ENCODE results near the gene ADAM10. TPM values are rescaled to one million over a fixed set of nuclear protein-coding genes. Genes with fewer than 3 reads are reported as not detected.

The ADAM10 gene
- total RNA-seq, 2 donors from 2014 or later, result 85.3 to 93.0 TPM

GRCh38 chr15:58742022-58742813, 7.3 kb downstream of the ADAM10 start:
- no peaks in the 10 kb centered on the region for H3K9me3 Mint-ChIP-seq
- H3K36me3 Mint-ChIP-seq (ENCODE audit: low read depth), result no peaks in the 10 kb centered on the region
- H3K4me1 Mint-ChIP-seq, result peaks cover 29% of the 10 kb centered on the region
- peak; percentile 71 for ATAC-seq (replicated peaks)
- H3K27ac Mint-ChIP-seq, result no peak overlapping the region
- H3K27me3 Mint-ChIP-seq, result no peaks in the 10 kb centered on the region
- no peak overlapping the region for H3K4me3 Mint-ChIP-seq

DNA sequence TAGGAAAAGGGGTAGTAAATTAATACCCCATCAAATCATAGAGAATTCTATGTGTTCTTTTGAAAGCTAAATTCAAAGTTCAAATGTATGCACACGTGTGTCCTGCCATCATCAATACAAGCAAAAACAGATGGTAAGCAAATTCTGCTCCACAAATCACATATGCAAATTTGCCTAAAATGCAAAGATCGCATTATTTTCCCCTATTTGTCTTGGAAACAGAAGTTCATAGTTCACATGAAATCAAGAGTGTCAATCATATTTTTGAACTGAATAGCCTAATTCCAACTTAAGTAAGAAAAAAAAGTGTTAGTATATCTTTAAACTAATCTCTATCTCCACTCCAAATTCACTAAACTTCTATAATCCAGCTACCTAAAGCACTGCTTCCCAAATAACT, 8.5 kb downstream of the ADAM10 start:
- Mint-ChIP-seq H3K27ac (no peak overlapping the region), H3K4me1 (peaks cover 26% of the 10 kb centered on the region), H3K9me3 (no peaks in the 10 kb centered on the region), H3K4me3 (no peak overlapping the region), H3K27me3 (no peaks in the 10 kb centered on the region), H3K36me3 (ENCODE audit: low read depth) (no peaks in the 10 kb centered on the region)
- no peak for ATAC-seq (replicated peaks)

DNA sequence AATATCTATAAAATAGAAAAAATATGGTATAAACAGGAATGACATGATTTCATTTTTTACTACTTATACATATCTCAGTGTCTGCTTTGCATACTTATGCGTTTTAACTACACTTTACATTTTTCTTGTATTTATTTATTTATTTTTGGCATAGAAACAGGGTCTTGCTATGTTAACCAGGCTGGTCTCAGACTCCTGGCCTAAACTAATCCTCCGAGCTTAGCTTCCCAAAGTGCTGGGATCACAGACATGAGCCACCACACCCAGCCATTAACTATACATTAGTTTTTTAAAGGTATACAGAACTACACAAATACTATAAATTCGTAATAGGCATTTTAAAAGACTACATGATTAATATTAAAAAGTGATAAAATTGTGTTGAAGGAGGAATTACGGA, 9.1 kb downstream of the ADAM10 start:
- ATAC-seq (replicated peaks), result no peak
- no peak overlapping the region for H3K4me3 Mint-ChIP-seq
- H3K27me3 Mint-ChIP-seq, result no peaks in the 10 kb centered on the region
- no peaks in the 10 kb centered on the region for H3K9me3 Mint-ChIP-seq
- H3K36me3 Mint-ChIP-seq (ENCODE audit: low read depth), result no peaks in the 10 kb centered on the region
- peaks cover 27% of the 10 kb centered on the region for H3K4me1 Mint-ChIP-seq
- H3K27ac Mint-ChIP-seq, result no peak overlapping the region

GRCh38 chr15:58738046-58738707, 11.3 kb downstream of the ADAM10 start:
- H3K27me3 Mint-ChIP-seq, result no peaks in the 10 kb centered on the region
- H3K27ac Mint-ChIP-seq, result peak overlapping the region; percentile 72
- peak; percentile 83 for ATAC-seq (replicated peaks)
- no peaks in the 10 kb centered on the region for H3K9me3 Mint-ChIP-seq
- H3K4me3 Mint-ChIP-seq, result peak overlapping the region; percentile 58
- no peaks in the 10 kb centered on the region for H3K36me3 Mint-ChIP-seq (ENCODE audit: low read depth)
- peaks cover 33% of the 10 kb centered on the region for H3K4me1 Mint-ChIP-seq

DNA sequence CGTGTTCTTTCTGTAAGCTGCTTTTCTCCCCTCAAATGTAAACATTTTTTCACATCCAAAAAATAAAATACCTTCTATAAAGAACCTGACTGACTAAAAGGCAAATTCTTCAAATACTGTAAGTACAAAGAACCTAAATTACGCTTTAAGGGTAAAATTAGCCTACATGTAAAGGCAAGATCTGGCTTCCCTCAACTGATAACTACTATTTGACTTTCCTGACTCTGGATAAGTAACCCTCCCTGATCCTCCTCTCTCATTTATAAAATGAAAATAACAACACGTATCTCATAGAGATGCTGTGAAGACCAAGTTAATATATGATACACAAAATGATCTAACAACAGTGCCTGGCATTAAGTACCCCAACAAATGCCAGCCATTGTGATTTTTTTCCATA, 12.2 kb downstream of the ADAM10 start:
- ATAC-seq (replicated peaks), result no peak
- H3K4me1 Mint-ChIP-seq, result peaks cover 40% of the 10 kb centered on the region
- H3K9me3 Mint-ChIP-seq, result no peaks in the 10 kb centered on the region
- peaks cover 7% of the 10 kb centered on the region for H3K36me3 Mint-ChIP-seq (ENCODE audit: low read depth)
- H3K27me3 Mint-ChIP-seq, result no peaks in the 10 kb centered on the region
- H3K4me3 Mint-ChIP-seq, result no peak overlapping the region
- no peak overlapping the region for H3K27ac Mint-ChIP-seq

- no peak for ATAC-seq (replicated peaks)
- no peaks in the 10 kb centered on the region for H3K27me3 Mint-ChIP-seq
- no peaks in the 10 kb centered on the region for H3K9me3 Mint-ChIP-seq
Measured at GRCh38 chr15:58736018-58736643, 13.4 kb downstream of the ADAM10 start.

GRCh38 chr15:58734859-58735258, 14.6 kb downstream of the ADAM10 start:
- Mint-ChIP-seq H3K27ac (no peak overlapping the region), H3K36me3 (ENCODE audit: low read depth) (peaks cover 19% of the 10 kb centered on the region), H3K4me3 (no peak overlapping the region), H3K4me1 (peaks cover 45% of the 10 kb centered on the region), H3K9me3 (no peaks in the 10 kb centered on the region), H3K27me3 (no peaks in the 10 kb centered on the region)
- no peak for ATAC-seq (replicated peaks)

More at GRCh38 chr15:58736018-58736643, 13.4 kb downstream of the ADAM10 start:
- Mint-ChIP-seq H3K27ac (no peak overlapping the region), H3K4me1 (peaks cover 39% of the 10 kb centered on the region), H3K36me3 (ENCODE audit: low read depth) (peaks cover 14% of the 10 kb centered on the region), H3K4me3 (no peak overlapping the region)

DNA sequence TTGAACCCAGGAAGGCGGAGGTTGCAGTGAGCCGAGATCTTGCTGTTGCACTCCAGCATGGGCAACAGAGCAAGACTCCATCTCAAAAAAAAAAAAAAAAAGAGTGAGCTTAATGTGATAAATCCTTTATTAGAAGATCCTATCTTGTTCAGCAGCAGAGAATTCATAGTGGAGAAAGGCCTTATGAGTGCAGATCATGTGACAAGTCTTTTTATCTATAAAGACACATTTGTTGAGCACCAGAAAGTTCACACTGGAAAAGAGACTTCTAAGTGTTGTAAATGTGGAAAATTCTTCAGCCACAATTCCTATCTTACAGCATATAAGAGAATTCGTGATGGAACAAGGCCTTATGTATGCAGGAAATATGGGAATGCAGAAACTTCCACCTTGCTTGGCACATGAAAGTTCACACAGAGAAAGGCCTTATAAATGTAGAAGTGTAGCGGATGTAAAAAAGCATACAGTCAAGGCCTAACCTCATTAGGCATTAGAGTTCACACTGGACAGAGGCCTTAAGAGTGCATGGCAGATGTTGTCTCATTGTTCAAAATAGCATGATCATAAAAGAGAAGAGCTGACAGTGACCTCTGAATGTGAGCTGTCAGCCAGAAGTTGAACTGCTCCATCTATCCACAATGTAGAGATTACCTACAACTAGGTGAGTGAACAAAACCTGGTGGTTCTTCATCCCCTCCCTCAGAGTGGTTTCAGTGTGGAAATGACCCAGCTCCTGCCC, 16.7 kb downstream of the ADAM10 start:
- Mint-ChIP-seq H3K36me3 (ENCODE audit: low read depth) (peaks cover 27% of the 10 kb centered on the region), H3K4me3 (no peak overlapping the region), H3K27ac (no peak overlapping the region), H3K27me3 (no peaks in the 10 kb centered on the region), H3K4me1 (peaks cover 32% of the 10 kb centered on the region), H3K9me3 (no peaks in the 10 kb centered on the region)
- ATAC-seq (replicated peaks), result no peak

GRCh38 chr15:58731756-58732535, 17.6 kb downstream of the ADAM10 start:
- Mint-ChIP-seq H3K36me3 (ENCODE audit: low read depth) (peaks cover 27% of the 10 kb centered on the region), H3K27ac (no peak overlapping the region), H3K9me3 (no peaks in the 10 kb centered on the region), H3K27me3 (no peaks in the 10 kb centered on the region), H3K4me1 (peaks cover 32% of the 10 kb centered on the region), H3K4me3 (no peak overlapping the region)
- peak; percentile 39 for ATAC-seq (replicated peaks)

GRCh38 chr15:58726867-58727266, 22.6 kb downstream of the ADAM10 start:
- H3K36me3 Mint-ChIP-seq (ENCODE audit: low read depth), result peaks cover 16% of the 10 kb centered on the region
- peaks cover 18% of the 10 kb centered on the region for H3K4me1 Mint-ChIP-seq
- ATAC-seq (replicated peaks), result peak; percentile 53
- no peak overlapping the region for H3K4me3 Mint-ChIP-seq
- no peak overlapping the region for H3K27ac Mint-ChIP-seq
- no peaks in the 10 kb centered on the region for H3K9me3 Mint-ChIP-seq
- H3K27me3 Mint-ChIP-seq, result no peaks in the 10 kb centered on the region

DNA sequence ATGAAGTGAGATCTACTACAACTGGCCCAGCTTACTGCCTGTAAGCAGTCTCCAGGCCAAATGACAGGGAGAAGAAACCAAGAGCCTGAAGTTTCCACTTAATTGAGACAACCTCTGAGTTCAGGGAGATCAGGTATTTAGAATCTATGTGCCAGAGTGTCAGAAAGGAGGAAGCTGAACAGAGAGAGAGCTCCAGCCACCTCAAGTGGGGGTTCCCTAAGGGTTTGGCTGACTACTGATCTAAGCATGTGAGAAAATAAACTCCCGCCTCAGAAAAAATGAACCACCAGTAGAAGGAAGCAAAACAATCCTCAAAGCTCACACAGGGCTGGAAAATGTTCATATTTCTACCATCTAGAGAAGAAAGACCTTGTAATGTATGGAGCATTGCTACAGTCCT, 25.0 kb downstream of the ADAM10 start:
- peak; percentile 16 for ATAC-seq (replicated peaks)
- Mint-ChIP-seq H3K27me3 (no peaks in the 10 kb centered on the region), H3K36me3 (ENCODE audit: low read depth) (peaks cover 11% of the 10 kb centered on the region), H3K27ac (peak overlapping the region; percentile 49), H3K4me1 (peaks cover 6% of the 10 kb centered on the region), H3K4me3 (no peak overlapping the region), H3K9me3 (no peaks in the 10 kb centered on the region)

DNA sequence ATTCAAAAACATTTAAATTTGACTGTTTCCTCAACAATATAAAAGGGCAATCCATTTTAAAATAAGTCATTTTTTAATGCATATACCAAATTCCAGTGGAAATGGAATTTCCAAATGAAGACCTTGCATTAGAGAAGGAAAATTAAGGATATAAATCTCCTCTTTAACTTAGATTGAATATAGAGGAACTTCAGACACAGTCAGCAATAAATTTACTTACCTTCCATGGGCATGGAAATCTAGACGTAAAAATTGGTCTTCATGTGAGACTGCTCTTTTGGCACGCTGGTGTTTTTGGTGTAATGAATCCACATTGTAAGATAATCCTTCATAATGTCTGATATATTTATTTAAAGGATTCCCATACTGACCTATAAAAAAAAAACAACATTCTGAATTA, 32.1 kb downstream of the ADAM10 start:
- Mint-ChIP-seq H3K9me3 (no peaks in the 10 kb centered on the region), H3K36me3 (ENCODE audit: low read depth) (peaks cover 43% of the 10 kb centered on the region), H3K4me1 (peaks cover 5% of the 10 kb centered on the region), H3K27me3 (no peaks in the 10 kb centered on the region), H3K4me3 (no peak overlapping the region), H3K27ac (no peak overlapping the region)
- ATAC-seq (replicated peaks), result no peak

- no peak for ATAC-seq (replicated peaks)
- H3K4me1 Mint-ChIP-seq, result peaks cover 5% of the 10 kb centered on the region
- no peaks in the 10 kb centered on the region for H3K27me3 Mint-ChIP-seq
- no peak overlapping the region for H3K4me3 Mint-ChIP-seq
- H3K9me3 Mint-ChIP-seq, result no peaks in the 10 kb centered on the region
- H3K36me3 Mint-ChIP-seq (ENCODE audit: low read depth), result peaks cover 43% of the 10 kb centered on the region
- H3K27ac Mint-ChIP-seq, result no peak overlapping the region
Measured at GRCh38 chr15:58716027-58716426, 33.5 kb downstream of the ADAM10 start.

Measured in activated T-helper 17 cell treated with anti-CD3 and anti-CD28 coated beads, Interleukin-2, amount 50 U/mL, for 72 hours (primary cell).